Ishikawa (cell line): ENCODE data around the gene SLC12A4.

Experiments
- CEBPB ChIP-seq: IDR thresholded peaks from 2 replicates; pipeline ENCODE4 v1.6.1; 2012
- EGR1 ChIP-seq: IDR thresholded peaks from 2 replicates; pipeline ENCODE4 v1.6.1; 2012
- EP300 ChIP-seq: IDR thresholded peaks from 2 replicates; pipeline ENCODE4 v1.6.1; 2012; ENCODE audit warnings: borderline replicate concordance
- RAD21 ChIP-seq: IDR thresholded peaks from 2 replicates; pipeline ENCODE4 v1.6.1; 2012; ENCODE audit warnings: low read depth
- TCF12 ChIP-seq: IDR thresholded peaks from 2 replicates; pipeline ENCODE4 v1.6.1; 2012; ENCODE audit warnings: low read depth
- TEAD4 ChIP-seq: IDR thresholded peaks from 2 replicates; pipeline ENCODE4 v1.6.1; 2012
- TF ChIP-seq, protein P1 (sequence below): IDR thresholded peaks from 2 replicates; pipeline ENCODE4 v1.6.1; 2012
- TF ChIP-seq, protein P2 (sequence below): IDR thresholded peaks from 2 replicates; pipeline ENCODE4 v1.6.1; 2012

DNA sequence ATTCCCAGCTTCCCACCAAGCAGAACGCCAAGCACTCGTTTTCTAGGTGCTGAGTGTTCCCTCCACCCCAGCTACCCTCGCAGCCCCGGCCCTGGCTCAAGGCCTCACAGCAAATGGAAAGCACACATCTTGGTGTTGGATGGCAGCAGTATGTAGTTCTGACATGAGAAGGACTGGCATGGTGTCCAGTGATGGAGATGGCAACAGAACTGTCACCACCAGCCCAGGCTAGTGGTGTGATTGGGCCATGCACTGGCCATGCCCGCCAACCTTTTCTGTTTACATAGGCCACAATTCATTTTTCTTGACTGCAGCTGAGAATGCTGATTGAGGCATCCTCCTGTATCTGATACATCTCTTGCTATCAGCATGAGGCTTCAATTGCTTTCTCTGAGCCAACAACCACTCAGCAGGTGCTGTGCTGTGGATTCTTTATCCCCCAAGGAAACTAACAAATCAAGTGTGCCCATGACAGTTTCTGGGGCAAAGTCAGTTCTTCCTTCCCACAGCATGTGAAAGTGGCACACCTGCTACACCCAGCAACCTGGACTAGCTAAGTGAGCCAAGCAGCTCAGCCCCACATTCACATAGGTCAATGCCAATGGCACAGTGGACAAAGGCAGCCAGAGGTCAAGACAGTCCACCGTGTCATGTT is 3.8 kb downstream of the SLC12A4 start:
- TF ChIP-seq, protein P1, sequence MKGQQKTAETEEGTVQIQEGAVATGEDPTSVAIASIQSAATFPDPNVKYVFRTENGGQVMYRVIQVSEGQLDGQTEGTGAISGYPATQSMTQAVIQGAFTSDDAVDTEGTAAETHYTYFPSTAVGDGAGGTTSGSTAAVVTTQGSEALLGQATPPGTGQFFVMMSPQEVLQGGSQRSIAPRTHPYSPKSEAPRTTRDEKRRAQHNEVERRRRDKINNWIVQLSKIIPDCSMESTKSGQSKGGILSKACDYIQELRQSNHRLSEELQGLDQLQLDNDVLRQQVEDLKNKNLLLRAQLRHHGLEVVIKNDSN, result no peak
- TF ChIP-seq RAD21 (no peak), TEAD4 (no peak), EP300 (no peak), CEBPB (no peak), EGR1 (no peak), TCF12 (no peak)
- TF ChIP-seq, protein P2, sequence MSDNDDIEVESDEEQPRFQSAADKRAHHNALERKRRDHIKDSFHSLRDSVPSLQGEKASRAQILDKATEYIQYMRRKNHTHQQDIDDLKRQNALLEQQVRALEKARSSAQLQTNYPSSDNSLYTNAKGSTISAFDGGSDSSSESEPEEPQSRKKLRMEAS, result no peak
